CD14-positive monocyte (primary cell): ENCODE measurements around the gene CCDC138. TPM values are rescaled to one million over a fixed set of nuclear protein-coding genes. Genes with fewer than 3 reads are reported as not detected.

Experiments
- DNase-seq, 3 donors: peaks; one replicate each; pipeline ENCODE4 v3.0.0-alpha.2; 2011 to 2022
- H2AFZ ChIP-seq: 2 replicates; pipeline ENCODE4 v1.6.0; 2012; ENCODE audit warnings: mild to moderate bottlenecking, low read depth, low read length, inconsistent platforms; ENCODE audit not compliant: insufficient read depth, poor library complexity, severe bottlenecking
- H3K27ac ChIP-seq, 2 donors: 1 replicate in 1 of 2; 2 replicates in 1 of 2; pipeline ENCODE4 v1.5.1; 2012 to 2013; ENCODE audit warnings: low read length in 2 of 2, control low read depth in 1 of 2, inconsistent platforms in 1 of 2, low read depth in 1 of 2, mild to moderate bottlenecking in 1 of 2
- H3K27me3 ChIP-seq, 2 donors: one replicate each; pipeline versions ENCODE4 v1.6.0 to v1.6.1; 2011 to 2013; ENCODE audit warnings: low read length in 2 of 2; ENCODE audit not compliant: control insufficient read depth in 2 of 2, insufficient read depth in 2 of 2
- H3K36me3 ChIP-seq, 2 donors: replicated peaks in 1 of 2; 1 replicate in 1 of 2; 2 replicates in 1 of 2; pipeline versions ENCODE4 v1.5.1 to v1.6.1; 2012 to 2013; ENCODE audit warnings: low read length in 2 of 2, control low read depth in 1 of 2, inconsistent platforms in 1 of 2, mild to moderate bottlenecking in 1 of 2; ENCODE audit not compliant: insufficient read depth in 2 of 2, control insufficient read depth in 1 of 2
- H3K4me1 ChIP-seq, 2 donors: 1 replicate in 1 of 2; 2 replicates in 1 of 2; pipeline versions ENCODE4 v1.5.1 to v1.6.1; 2012 to 2013; ENCODE audit warnings: low read length in 2 of 2, control low read depth in 1 of 2, inconsistent platforms in 1 of 2, mild to moderate bottlenecking in 1 of 2, moderate library complexity in 1 of 2; ENCODE audit not compliant: insufficient read depth in 2 of 2, control insufficient read depth in 1 of 2
- H3K4me2 ChIP-seq: replicated peaks from 2 replicates; pipeline ENCODE3; 2012; ENCODE audit warnings: low read length, moderate library complexity, mild to moderate bottlenecking; ENCODE audit not compliant: poor library complexity, severe bottlenecking; ENCODE audit errors: extremely low read depth
- H3K4me3 ChIP-seq, 3 experiments: fragments of 200-600 bp in 1 of 3; sonication (generic) in 1 of 3; replicated peaks in 1 of 3; 1 replicate in 2 of 3; 2 replicates in 1 of 3; pipeline ENCODE4 v1.5.1; 2011 to 2013; ENCODE audit warnings: low read length in 3 of 3, mild to moderate bottlenecking in 3 of 3, control low read depth in 2 of 3, low read depth in 2 of 3, inconsistent platforms in 1 of 3, moderate library complexity in 1 of 3
- H3K79me2 ChIP-seq: 2 replicates; pipeline ENCODE4 v1.6.0; 2012; ENCODE audit warnings: mild to moderate bottlenecking, control low read depth, inconsistent platforms, low read length, moderate library complexity; ENCODE audit not compliant: insufficient read depth
- H3K9ac ChIP-seq: 2 replicates; pipeline ENCODE4 v1.6.0; 2017; ENCODE audit warnings: low read length, mild to moderate bottlenecking; ENCODE audit not compliant: insufficient read depth, poor library complexity, severe bottlenecking
- H3K9me3 ChIP-seq, 2 donors: replicated peaks in 1 of 2; 1 replicate in 1 of 2; 2 replicates in 1 of 2; pipeline versions ENCODE4 v1.5.1 to v1.6.1; 2012 to 2013; ENCODE audit warnings: low read length in 2 of 2, control low read depth in 1 of 2; ENCODE audit not compliant: control insufficient read depth in 1 of 2, insufficient read depth in 1 of 2
- H4K20me1 ChIP-seq: 2 replicates; pipeline ENCODE4 v1.6.0; 2012; ENCODE audit warnings: mild to moderate bottlenecking, low read length, control low read depth, moderate library complexity; ENCODE audit not compliant: insufficient read depth
- H3K27ac Mint-ChIP-seq, 7 donors: one replicate each; pipeline ENCODE4 v1.8.0; 2020; ENCODE audit warnings: mild to moderate bottlenecking in 7 of 7, mixed read lengths in 7 of 7, moderate library complexity in 6 of 7, inconsistent platforms in 2 of 7
- H3K27me3 Mint-ChIP-seq, 3 donors: one replicate each; pipeline ENCODE4 v1.8.0; 2021 to 2022; ENCODE audit warnings: low read depth in 3 of 3, mild to moderate bottlenecking in 3 of 3, mixed read lengths in 3 of 3, moderate library complexity in 3 of 3, inconsistent platforms in 1 of 3
- H3K36me3 Mint-ChIP-seq, 2 donors: one replicate each; pipeline ENCODE4 v1.8.0; 2020; ENCODE audit warnings: mixed read lengths in 2 of 2, inconsistent platforms in 1 of 2, mild to moderate bottlenecking in 1 of 2
- H3K4me1 Mint-ChIP-seq: one replicate; pipeline ENCODE4 v1.8.0; 2020; ENCODE audit warnings: mild to moderate bottlenecking, mixed read lengths
- H3K4me3 Mint-ChIP-seq, 2 donors: one replicate each; pipeline ENCODE4 v1.8.0; 2020; ENCODE audit warnings: mild to moderate bottlenecking in 2 of 2, mixed read lengths in 2 of 2, moderate library complexity in 1 of 2
- H3K9me3 Mint-ChIP-seq, 7 donors: one replicate each; pipeline ENCODE4 v1.8.0; 2020 to 2022; ENCODE audit warnings: mixed read lengths in 7 of 7, mild to moderate bottlenecking in 6 of 7, moderate library complexity in 6 of 7, inconsistent platforms in 2 of 7
- WGBS: methylation state at CpG from one replicate; pipeline ENCODE4 v1.1.5; 2013; ENCODE audit warnings: missing lambda C conversion rate; ENCODE audit not compliant: insufficient coverage; 5-methylcytosine and 5-hydroxymethylcytosine counted together
- intact Hi-C, 2 donors: fragments of 100-400 bp; cut with micrococcal nuclease; formaldehyde crosslinking; loops; one replicate each; pipeline versions ENCODE4 v1.15.0 to v1.15.1; 2023
- polyA plus RNA-seq, 3 donors: library from polyadenylated mRNA; depleted of rRNA in 1 of 3; unstranded in 2 of 3; stranded (reverse) in 1 of 3; fragments of 300-500 nt in 2 of 3; fragments of >200 nt in 1 of 3; fragmentation: Illumina TruSeq in 2 of 3; gene quantifications; 1 replicate in 2 of 3; 2 replicates in 1 of 3; pipeline ENCODE4 v1.2.3, GENCODE V29; 2012 to 2021
- TF ChIP-seq, protein P1 (sequence below): fragments of 200-600 bp; IDR thresholded peaks from one replicate; pipeline ENCODE4 v1.8.0; 2022; ENCODE audit warnings: antibody characterized with exemption, mild to moderate bottlenecking

CCDC138 gene
- polyA plus RNA-seq, 3 donors = 0.54 to 0.72 (median 0.67) TPM

GRCh38 chr2:108918156-108918874, 131.7 kb downstream of the CCDC138 start:
- Histone ChIP-seq H3K9me3 (no peaks in the 10 kb centered on the region), H3K27ac (no peak overlapping the region), H3K9ac (no peak overlapping the region), H3K27me3 (no peaks in the 10 kb centered on the region), H3K4me2 (no peak overlapping the region), H3K4me1 (no peaks in the 10 kb centered on the region), H2AFZ (no peak overlapping the region), H3K4me3 (no peak overlapping the region), H3K36me3 (no peaks in the 10 kb centered on the region), H3K79me2 (no peaks in the 10 kb centered on the region), H4K20me1 (no peaks in the 10 kb centered on the region)
- Mint-ChIP-seq H3K27me3 (peaks cover 0 to 8% (median 3%) of the 10 kb centered on the region in 3 donors), H3K27ac (no peak overlapping the region), H3K9me3 (peaks cover 0 to 2% (median 0%) of the 10 kb centered on the region in 7 donors), H3K4me3 (no peak overlapping the region), H3K4me1 (peaks cover 1% of the 10 kb centered on the region), H3K36me3 (no peaks in the 10 kb centered on the region)
- no peak for DNase-seq
- intact Hi-C loops = no loop called here
- TF ChIP-seq, protein P1, sequence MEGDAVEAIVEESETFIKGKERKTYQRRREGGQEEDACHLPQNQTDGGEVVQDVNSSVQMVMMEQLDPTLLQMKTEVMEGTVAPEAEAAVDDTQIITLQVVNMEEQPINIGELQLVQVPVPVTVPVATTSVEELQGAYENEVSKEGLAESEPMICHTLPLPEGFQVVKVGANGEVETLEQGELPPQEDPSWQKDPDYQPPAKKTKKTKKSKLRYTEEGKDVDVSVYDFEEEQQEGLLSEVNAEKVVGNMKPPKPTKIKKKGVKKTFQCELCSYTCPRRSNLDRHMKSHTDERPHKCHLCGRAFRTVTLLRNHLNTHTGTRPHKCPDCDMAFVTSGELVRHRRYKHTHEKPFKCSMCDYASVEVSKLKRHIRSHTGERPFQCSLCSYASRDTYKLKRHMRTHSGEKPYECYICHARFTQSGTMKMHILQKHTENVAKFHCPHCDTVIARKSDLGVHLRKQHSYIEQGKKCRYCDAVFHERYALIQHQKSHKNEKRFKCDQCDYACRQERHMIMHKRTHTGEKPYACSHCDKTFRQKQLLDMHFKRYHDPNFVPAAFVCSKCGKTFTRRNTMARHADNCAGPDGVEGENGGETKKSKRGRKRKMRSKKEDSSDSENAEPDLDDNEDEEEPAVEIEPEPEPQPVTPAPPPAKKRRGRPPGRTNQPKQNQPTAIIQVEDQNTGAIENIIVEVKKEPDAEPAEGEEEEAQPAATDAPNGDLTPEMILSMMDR = no peak
- WGBS = 96% methylated on average over 7 of the region's 15 CpGs

DNA sequence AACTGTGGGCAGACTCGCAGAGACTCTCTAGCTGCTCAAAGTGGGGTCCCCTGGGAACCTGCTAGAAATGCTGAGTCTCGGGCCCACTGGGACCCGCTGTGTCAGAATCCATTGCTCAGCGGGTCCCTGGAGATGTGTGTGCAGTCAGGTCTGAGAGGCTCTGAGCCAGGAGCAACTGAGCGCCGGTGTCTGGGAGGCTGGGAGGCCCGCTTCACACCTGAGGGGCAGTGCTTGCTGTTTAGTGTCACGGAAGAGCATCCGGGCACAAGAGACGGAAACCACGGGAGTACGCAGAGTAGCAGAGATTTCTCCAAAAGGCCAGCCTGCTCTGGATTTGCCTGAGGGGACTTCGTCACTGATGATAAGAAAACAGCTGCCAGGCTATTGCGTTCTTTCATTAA, 132.4 kb downstream of the CCDC138 start:
- no peak for DNase-seq

More for the DNA sequence above, 132.4 kb downstream of the CCDC138 start:
- TF ChIP-seq, protein P1 = no peak
- H3K4me1 Mint-ChIP-seq = peaks cover 1% of the 10 kb centered on the region
- Histone ChIP-seq H3K9ac (no peak overlapping the region), H3K4me3 (no peak overlapping the region), H3K4me2 (no peak overlapping the region), H3K4me1 (no peaks in the 10 kb centered on the region), H3K27me3 (no peaks in the 10 kb centered on the region), H4K20me1 (no peaks in the 10 kb centered on the region), H2AFZ (no peak overlapping the region), H3K27ac (no peak overlapping the region), H3K9me3 (no peaks in the 10 kb centered on the region), H3K36me3 (no peaks in the 10 kb centered on the region), H3K79me2 (no peaks in the 10 kb centered on the region)
- no peaks in the 10 kb centered on the region for H3K36me3 Mint-ChIP-seq
- peaks cover 0 to 8% (median 3%) of the 10 kb centered on the region in 3 donors for H3K27me3 Mint-ChIP-seq
- H3K9me3 Mint-ChIP-seq = peaks cover 0 to under 1% (median 0%) of the 10 kb centered on the region in 7 donors
- H3K4me3 Mint-ChIP-seq = no peak overlapping the region
- intact Hi-C loops = no loop called here
- no peak overlapping the region for H3K27ac Mint-ChIP-seq
- 97% methylated on average over 12 of the region's 14 CpGs for WGBS
